WTC11 (cell line): ENCODE results near the gene FASN. TPM values are rescaled to one million over a fixed set of nuclear protein-coding genes. Genes with fewer than 3 reads are reported as not detected.

ENCODE experiments used
- ATAC-seq: fragments of 200-7000 bp; cut with Tn5 transposase; 2 replicates; pipeline ENCODE4 v1.10.0; 2021; ENCODE audit warnings: mild to moderate bottlenecking, moderate library complexity
- CTCF ChIA-PET: fragments of 300-600 bp; sonication (Branson Sonifier 250); formaldehyde crosslinking; loops from one replicate; lab custom pipeline; 2021; ENCODE audit warnings: antibody characterized with exemption; lab: Charles Lee
- POLR2A ChIA-PET: fragments of 350-600 bp; sonication (Branson Sonifier 250); formaldehyde crosslinking; loops from one replicate; lab custom pipeline; 2021; ENCODE audit warnings: antibody characterized with exemption; lab: Charles Lee
- DNase-seq: peaks from one replicate; pipeline ENCODE4 v3.0.0; 2021; ENCODE audit warnings: low spot score
- H3K27ac Mint-ChIP-seq: 2 replicates; pipeline ENCODE4 v1.8.0; 2021; ENCODE audit warnings: mixed read lengths
- H3K27me3 Mint-ChIP-seq: 2 replicates; pipeline ENCODE4 v1.8.0; 2021; ENCODE audit warnings: low read depth, mild to moderate bottlenecking, moderate library complexity, mixed read lengths
- H3K36me3 Mint-ChIP-seq: 2 replicates; pipeline ENCODE4 v1.8.0; 2021; ENCODE audit warnings: mixed read lengths
- H3K4me1 Mint-ChIP-seq: 2 replicates; pipeline ENCODE4 v1.8.0; 2022; ENCODE audit warnings: mixed read lengths
- H3K4me3 Mint-ChIP-seq: 2 replicates; pipeline ENCODE4 v1.8.0; 2021; ENCODE audit warnings: mild to moderate bottlenecking, moderate library complexity, mixed read lengths
- H3K9me3 Mint-ChIP-seq: 2 replicates; pipeline ENCODE4 v1.8.0; 2021; ENCODE audit warnings: mixed read lengths
- ESRRA ChIP-seq: sonication (generic); formaldehyde crosslinking; IDR thresholded peaks from 2 replicates; pipeline ENCODE4 v1.8.1; 2022; ENCODE audit warnings: mild to moderate bottlenecking, missing genetic modification reagents, borderline replicate concordance
- ETV6 ChIP-seq: sonication (generic); formaldehyde crosslinking; IDR thresholded peaks from 2 replicates; pipeline ENCODE4 v1.8.1; 2022; ENCODE audit warnings: mild to moderate bottlenecking, missing genetic modification reagents
- GABPB1 ChIP-seq: sonication (generic); formaldehyde crosslinking; IDR thresholded peaks from 2 replicates; pipeline ENCODE4 v1.8.1; 2023; ENCODE audit warnings: mild to moderate bottlenecking, missing genetic modification reagents
- GTF2I ChIP-seq: fragments of 250-450 bp; sonication (Bioruptor Pico); conservative IDR thresholded peaks from 2 replicates; pipeline ENCODE4 v1.4.0; 2021; ENCODE audit warnings: mild to moderate bottlenecking
- HMGXB4 ChIP-seq: sonication (generic); formaldehyde crosslinking; IDR thresholded peaks from 2 replicates; pipeline ENCODE4 v1.8.1; 2023; ENCODE audit warnings: mild to moderate bottlenecking, moderate library complexity, missing genetic modification reagents
- MAX ChIP-seq: sonication (generic); formaldehyde crosslinking; IDR thresholded peaks from 2 replicates; pipeline ENCODE4 v1.8.0; 2022; ENCODE audit warnings: mild to moderate bottlenecking, missing genetic modification reagents
- MYBL2 ChIP-seq: sonication (generic); formaldehyde crosslinking; IDR thresholded peaks from 2 replicates; pipeline ENCODE4 v1.8.1; 2023; ENCODE audit warnings: mild to moderate bottlenecking, moderate library complexity, missing genetic modification reagents
- RELA ChIP-seq: sonication (generic); formaldehyde crosslinking; IDR thresholded peaks from 2 replicates; pipeline ENCODE4 v1.8.1; 2022; ENCODE audit warnings: missing genetic modification reagents, mild to moderate bottlenecking, borderline replicate concordance
- STAT6 ChIP-seq: sonication (generic); formaldehyde crosslinking; conservative IDR thresholded peaks from 2 replicates; pipeline ENCODE4 v1.8.1; 2023; ENCODE audit warnings: mild to moderate bottlenecking, low read depth, missing genetic modification reagents, moderate library complexity
- ZNF138 ChIP-seq: sonication (generic); formaldehyde crosslinking; conservative IDR thresholded peaks from 2 replicates; pipeline ENCODE4 v1.8.1; 2022; ENCODE audit warnings: mild to moderate bottlenecking, moderate library complexity, missing genetic modification reagents
- ZNF219 ChIP-seq: sonication (generic); formaldehyde crosslinking; IDR thresholded peaks from 2 replicates; pipeline ENCODE4 v1.8.0; 2023; ENCODE audit warnings: missing genetic modification reagents, mild to moderate bottlenecking, borderline replicate concordance
- ZNF423 ChIP-seq: fragments of 250-450 bp; sonication (Bioruptor Pico); IDR thresholded peaks from 2 replicates; pipeline ENCODE4 v2.1.2; 2022; ENCODE audit warnings: mild to moderate bottlenecking, moderate library complexity
- total RNA-seq: library from RNA; stranded (reverse); gene quantifications from 3 replicates; pipeline ENCODE4 v1.2.3, GENCODE V29; 2021
- TF ChIP-seq, protein P1 (sequence below): fragments of 200-600 bp; IDR thresholded peaks from 2 replicates; pipeline ENCODE4 v1.8.0; 2022; ENCODE audit warnings: antibody characterized with exemption
- TF ChIP-seq, protein P2 (sequence below): sonication (generic); formaldehyde crosslinking; IDR thresholded peaks from 2 replicates; pipeline ENCODE4 v1.8.1; 2023; ENCODE audit warnings: mild to moderate bottlenecking, missing genetic modification reagents, moderate library complexity
- TF ChIP-seq, protein P3 (sequence below): sonication (generic); formaldehyde crosslinking; IDR thresholded peaks from 2 replicates; pipeline ENCODE4 v1.8.1; 2023; ENCODE audit warnings: mild to moderate bottlenecking, missing genetic modification reagents

The FASN gene
- total RNA-seq, 1 experiment from 2014 or later, result 742 TPM

GRCh38 chr17:82097184-82097918 is 685 bp downstream of the FASN start:
- peak; percentile 83 for TF ChIP-seq ZNF423 (CRISPR knock-in tag)
- TF ChIP-seq STAT6 (CRISPR knock-in tag), result no peak
- TF ChIP-seq, protein P1, sequence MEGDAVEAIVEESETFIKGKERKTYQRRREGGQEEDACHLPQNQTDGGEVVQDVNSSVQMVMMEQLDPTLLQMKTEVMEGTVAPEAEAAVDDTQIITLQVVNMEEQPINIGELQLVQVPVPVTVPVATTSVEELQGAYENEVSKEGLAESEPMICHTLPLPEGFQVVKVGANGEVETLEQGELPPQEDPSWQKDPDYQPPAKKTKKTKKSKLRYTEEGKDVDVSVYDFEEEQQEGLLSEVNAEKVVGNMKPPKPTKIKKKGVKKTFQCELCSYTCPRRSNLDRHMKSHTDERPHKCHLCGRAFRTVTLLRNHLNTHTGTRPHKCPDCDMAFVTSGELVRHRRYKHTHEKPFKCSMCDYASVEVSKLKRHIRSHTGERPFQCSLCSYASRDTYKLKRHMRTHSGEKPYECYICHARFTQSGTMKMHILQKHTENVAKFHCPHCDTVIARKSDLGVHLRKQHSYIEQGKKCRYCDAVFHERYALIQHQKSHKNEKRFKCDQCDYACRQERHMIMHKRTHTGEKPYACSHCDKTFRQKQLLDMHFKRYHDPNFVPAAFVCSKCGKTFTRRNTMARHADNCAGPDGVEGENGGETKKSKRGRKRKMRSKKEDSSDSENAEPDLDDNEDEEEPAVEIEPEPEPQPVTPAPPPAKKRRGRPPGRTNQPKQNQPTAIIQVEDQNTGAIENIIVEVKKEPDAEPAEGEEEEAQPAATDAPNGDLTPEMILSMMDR, result no peak
- TF ChIP-seq, protein P2, sequence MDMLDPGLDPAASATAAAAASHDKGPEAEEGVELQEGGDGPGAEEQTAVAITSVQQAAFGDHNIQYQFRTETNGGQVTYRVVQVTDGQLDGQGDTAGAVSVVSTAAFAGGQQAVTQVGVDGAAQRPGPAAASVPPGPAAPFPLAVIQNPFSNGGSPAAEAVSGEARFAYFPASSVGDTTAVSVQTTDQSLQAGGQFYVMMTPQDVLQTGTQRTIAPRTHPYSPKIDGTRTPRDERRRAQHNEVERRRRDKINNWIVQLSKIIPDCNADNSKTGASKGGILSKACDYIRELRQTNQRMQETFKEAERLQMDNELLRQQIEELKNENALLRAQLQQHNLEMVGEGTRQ (CRISPR knock-in tag), result peak; percentile 64
- TF ChIP-seq MAX (CRISPR knock-in tag), result peak; percentile 70
- 0 out of 2 replicates have a peak, but pooled peaks have one; percentile 13 for TF ChIP-seq MYBL2 (CRISPR knock-in tag)
- peak; percentile 16; the same call in 1 of the 2 replicates for TF ChIP-seq GABPB1 (CRISPR knock-in tag)
- no peak for TF ChIP-seq GTF2I (CRISPR knock-in tag)
- peak; percentile 65 for TF ChIP-seq HMGXB4 (CRISPR knock-in tag)
- TF ChIP-seq RELA, result 0 out of 2 replicates have a peak, but pooled peaks have one; percentile 53
- TF ChIP-seq ETV6 (CRISPR knock-in tag), result peak; percentile 38; the same call in 1 of the 2 replicates
- 0 out of 2 replicates have a peak, but pooled peaks have one; percentile 14 for TF ChIP-seq ZNF219
- TF ChIP-seq ESRRA, result peak; percentile 47; the same call in 1 of the 2 replicates
- no peak for TF ChIP-seq ZNF138 (CRISPR knock-in tag)
- TF ChIP-seq, protein P3, sequence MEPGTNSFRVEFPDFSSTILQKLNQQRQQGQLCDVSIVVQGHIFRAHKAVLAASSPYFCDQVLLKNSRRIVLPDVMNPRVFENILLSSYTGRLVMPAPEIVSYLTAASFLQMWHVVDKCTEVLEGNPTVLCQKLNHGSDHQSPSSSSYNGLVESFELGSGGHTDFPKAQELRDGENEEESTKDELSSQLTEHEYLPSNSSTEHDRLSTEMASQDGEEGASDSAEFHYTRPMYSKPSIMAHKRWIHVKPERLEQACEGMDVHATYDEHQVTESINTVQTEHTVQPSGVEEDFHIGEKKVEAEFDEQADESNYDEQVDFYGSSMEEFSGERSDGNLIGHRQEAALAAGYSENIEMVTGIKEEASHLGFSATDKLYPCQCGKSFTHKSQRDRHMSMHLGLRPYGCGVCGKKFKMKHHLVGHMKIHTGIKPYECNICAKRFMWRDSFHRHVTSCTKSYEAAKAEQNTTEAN (CRISPR knock-in tag), result no peak
- POLR2A ChIA-PET, result interaction anchor here (0.9 to 1.7 kb wide), 4 partner anchors 9 to 160 kb away, joined by 3 to 11 read pairs (median 4); partner anchors contain the start of genes DCXR and PYCR1
- no peak for ATAC-seq
- Mint-ChIP-seq H3K9me3 (no peaks in the 10 kb centered on the region), H3K27me3 (no peaks in the 10 kb centered on the region), H3K4me1 (peaks cover 21% of the 10 kb centered on the region), H3K36me3 (peaks cover 7% of the 10 kb centered on the region), H3K4me3 (peak overlapping the region; percentile 69), H3K27ac (0 out of 2 replicates have a peak overlapping the region, but pooled peaks have one; percentile 41)
- CTCF ChIA-PET, result interaction anchor here (1.0 to 2.9 kb wide), 5 partner anchors 9 to 66 kb away, joined by 3 to 18 read pairs (median 8); partner anchors contain the start of genes DCXR and RAC3
- DNase-seq, result no peak
